ENCODE data around the gene MCTP1.

GRCh38 chr5:94670726-94671125 lies 614.2 kb downstream of the MCTP1 start:
- TF ChIP-seq CTCF (conservative IDR thresholded peaks at IDR 0.05; ENCODE audit: low read depth, low read length) (no peak), EZH2 (IDR thresholded peaks at IDR 0.05; ENCODE audit: low read length, unreplicated experiment) (no peak), EZH2phosphoT487 (IDR thresholded peaks at IDR 0.05; ENCODE audit: borderline replicate concordance, low read length) (no peak)
